DOHH2 (cell line): Measurements from ENCODE around the gene CZIB.

Source experiments
- CTCF ChIP-seq: fragments of 200-600 bp; sonication (generic); IDR thresholded peaks from one replicate; pipeline ENCODE4 v1.5.1; 2014; ENCODE audit warnings: antibody characterized with exemption, mild to moderate bottlenecking, low read depth, low read length; ENCODE audit not compliant: poor library complexity, severe bottlenecking
- EZH2phosphoT487 ChIP-seq: fragments of 200-600 bp; sonication (generic); IDR thresholded peaks from 2 replicates; pipeline ENCODE4 v1.6.1; 2017; ENCODE audit warnings: borderline replicate concordance, mild to moderate bottlenecking, antibody characterized with exemption, low read length, moderate library complexity, mixed read lengths

GRCh38 chr1:53241828-53242227 is 21.4 kb upstream of the CZIB start:
- no peak for TF ChIP-seq CTCF
- TF ChIP-seq EZH2phosphoT487 = no peak
